A673 (cell line): ENCODE measurements around the gene SLC12A3.

Experiments
- EZH2 ChIP-seq: fragments of 200-600 bp; sonication (generic); IDR thresholded peaks from 2 replicates; pipeline ENCODE4 v1.6.1; 2017; ENCODE audit warnings: borderline replicate concordance, low read depth, mild to moderate bottlenecking, mixed read lengths, antibody characterized with exemption, low read length; ENCODE audit not compliant: poor library complexity, severe bottlenecking
- TF ChIP-seq, protein P1 (sequence below): fragments of 300-800, 200-600 bp; sonication (generic); conservative IDR thresholded peaks from 2 replicates; pipeline ENCODE4 v1.5.1; 2017; ENCODE audit warnings: low read depth, mild to moderate bottlenecking, antibody characterized with exemption, low read length, moderate library complexity, mixed read lengths

DNA sequence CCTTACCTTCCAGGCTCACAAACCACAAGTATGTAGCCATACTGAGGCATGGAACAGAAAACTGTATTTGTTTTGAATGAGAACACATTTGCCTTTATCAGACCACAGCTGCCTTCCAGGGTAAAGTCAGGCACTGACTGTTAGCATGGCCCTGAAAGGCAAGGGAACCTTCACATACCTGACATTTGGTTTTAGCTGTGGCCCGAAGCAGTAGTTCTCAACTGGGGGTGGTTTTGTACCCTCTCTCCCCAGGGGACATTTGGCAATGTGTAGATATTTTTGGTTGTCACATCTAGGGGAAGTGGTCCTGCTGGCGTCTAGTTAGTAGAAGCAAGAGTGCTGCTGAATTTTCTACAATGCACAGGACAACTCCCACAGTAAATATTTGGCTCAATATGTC lies 76.1 kb downstream of the SLC12A3 start:
- TF ChIP-seq, protein P1, sequence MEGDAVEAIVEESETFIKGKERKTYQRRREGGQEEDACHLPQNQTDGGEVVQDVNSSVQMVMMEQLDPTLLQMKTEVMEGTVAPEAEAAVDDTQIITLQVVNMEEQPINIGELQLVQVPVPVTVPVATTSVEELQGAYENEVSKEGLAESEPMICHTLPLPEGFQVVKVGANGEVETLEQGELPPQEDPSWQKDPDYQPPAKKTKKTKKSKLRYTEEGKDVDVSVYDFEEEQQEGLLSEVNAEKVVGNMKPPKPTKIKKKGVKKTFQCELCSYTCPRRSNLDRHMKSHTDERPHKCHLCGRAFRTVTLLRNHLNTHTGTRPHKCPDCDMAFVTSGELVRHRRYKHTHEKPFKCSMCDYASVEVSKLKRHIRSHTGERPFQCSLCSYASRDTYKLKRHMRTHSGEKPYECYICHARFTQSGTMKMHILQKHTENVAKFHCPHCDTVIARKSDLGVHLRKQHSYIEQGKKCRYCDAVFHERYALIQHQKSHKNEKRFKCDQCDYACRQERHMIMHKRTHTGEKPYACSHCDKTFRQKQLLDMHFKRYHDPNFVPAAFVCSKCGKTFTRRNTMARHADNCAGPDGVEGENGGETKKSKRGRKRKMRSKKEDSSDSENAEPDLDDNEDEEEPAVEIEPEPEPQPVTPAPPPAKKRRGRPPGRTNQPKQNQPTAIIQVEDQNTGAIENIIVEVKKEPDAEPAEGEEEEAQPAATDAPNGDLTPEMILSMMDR = no peak
- no peak for TF ChIP-seq EZH2
